Kidney glomerular epithelial cell (primary cell): ENCODE data around the gene SLC19A3.
"Not testable (repeated sequence)": the region's sequence is repeated elsewhere in the genome, so short reads cannot be mapped to it uniquely, and the experiment has no call there.

Source experiments
- DNase-seq: peaks from one replicate; lab custom pipeline; 2025; lab: John Stamatoyannopoulos, UW

Gene SLC19A3

DNA sequence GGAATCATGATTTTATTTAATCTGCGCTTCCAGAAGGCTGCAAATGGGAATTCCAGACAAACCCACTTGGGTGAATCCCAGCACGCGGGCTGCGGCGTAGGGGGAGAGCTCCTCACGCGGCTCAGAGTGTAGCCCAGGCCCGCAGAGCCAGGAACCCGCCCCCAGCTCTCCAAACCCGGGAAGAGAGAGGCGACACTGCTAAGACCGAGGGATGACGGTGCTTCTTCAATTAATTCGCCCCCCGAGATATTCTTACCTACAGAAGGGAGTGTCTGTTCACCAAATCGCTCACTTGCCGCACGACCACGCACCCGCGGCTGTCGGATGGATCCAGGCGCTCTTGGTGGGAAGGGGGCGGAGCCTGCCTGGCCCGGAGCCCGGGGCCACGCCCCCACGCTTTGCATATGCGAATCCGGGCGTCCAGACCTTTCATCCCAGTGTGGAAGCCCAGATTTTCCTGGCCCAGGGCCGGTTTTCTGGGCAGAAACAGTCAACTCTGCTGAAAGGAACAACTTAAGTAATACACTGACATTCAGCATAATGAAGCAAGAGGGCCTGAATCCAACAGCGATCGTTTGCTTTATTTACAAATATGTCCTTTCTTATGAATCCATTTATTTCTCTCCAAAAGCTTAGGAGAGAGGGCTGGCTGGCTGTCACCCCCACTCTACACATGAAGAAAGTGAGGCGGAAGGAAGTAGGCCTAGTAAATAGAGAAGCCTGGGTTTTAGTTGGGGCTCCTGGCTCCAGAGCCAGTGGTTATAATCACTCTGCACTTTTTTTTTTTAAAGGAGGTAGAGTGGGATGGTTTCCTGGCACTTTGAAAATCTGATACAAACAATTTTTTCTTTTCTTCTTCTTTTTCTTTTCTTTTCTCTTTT lies at the start of gene SLC19A3:
TSS of gene SLC19A3 (minus strand) at position 342 of the 881 bp plus-strand sequence. CDS start 15,710 bp downstream, outside the sequence.
- DNase-seq: peak; percentile 40

DNA sequence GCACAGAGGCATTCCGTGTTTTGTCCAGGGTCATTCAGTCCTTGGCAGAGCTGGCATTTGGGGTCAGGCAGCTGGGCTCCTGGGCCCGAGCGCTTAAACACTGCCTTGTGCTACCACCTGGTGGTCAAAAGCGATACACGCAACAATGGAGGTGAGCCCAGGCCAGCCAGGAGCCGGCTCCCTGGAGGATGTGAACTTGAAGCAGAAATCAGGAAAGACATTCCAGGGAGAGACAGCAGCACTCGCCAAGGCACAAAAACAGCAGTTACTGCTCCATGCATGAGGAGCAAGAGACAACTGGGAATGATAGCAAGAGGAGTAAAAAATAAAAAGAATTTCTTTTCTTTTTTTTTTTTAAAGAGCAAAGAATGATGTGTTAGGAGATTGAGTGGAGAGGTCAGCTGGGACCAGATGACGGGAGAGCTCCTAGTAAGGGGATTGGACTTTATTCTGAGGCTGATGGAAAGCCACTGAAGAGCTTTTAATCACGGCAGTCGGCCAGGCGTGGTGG lies 48.6 kb upstream of the SLC19A3 start:
- peak; percentile 74 for DNase-seq

DNA sequence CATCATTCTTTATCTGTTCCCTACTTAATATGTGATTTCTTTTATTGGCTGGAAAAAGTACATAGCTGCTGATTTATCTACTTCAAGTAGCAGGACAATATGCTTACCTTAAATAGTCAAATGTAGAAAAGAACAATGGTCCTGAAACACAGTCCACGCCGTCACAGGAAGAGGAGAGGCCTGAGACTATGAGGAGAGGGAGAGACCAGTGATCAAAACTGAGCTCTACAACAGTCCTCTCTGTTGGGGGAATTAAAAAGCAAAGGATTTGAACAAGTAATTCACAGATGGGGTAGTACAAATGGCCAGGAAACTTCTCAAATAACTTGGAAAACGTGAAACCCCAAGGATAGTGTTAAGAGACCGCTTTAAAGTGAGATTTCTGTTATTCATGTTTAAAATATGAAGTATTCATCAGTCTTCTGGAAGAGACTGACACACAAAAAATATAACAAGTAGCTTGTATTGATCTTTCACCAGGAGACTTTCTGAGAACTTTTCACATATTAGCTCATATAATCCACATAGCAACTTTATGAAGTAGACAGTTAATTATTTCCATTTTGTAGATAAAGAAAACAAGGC lies 48.1 kb upstream of the SLC19A3 start:
- DNase-seq: no peak

DNA sequence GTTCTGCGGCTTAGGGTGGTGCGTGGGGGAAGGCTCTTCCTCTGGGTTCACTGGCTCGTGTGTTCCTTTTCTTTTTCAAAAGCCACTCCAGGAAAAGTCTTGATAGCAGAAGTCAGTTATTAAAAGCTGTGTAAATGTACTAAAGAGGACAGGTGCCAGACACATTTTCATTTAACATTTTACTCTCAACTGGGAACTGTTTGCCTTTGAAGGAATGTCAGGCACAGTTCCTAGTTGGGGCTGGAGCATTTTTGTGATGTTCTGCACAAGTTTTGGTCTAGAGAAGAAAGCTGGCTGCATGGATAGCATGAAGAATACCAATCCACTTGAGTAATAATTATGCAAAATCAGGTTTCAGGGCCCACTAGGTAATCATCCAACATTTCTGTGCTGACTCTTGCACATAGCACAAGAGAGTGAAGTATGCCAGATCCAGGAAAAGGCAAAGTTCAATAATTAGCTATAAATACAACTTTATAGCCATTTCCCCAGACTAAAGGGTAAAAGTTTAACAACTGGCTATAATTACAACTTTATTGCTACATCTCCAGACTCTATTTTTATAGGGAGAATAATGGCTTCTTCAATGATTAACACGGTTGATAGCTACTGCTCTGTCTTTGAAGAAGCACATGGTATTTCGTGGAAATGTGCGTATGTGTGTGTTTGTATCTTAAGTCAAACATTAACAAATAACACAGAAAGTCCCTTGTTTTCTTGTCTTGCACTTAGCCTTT lies 44.1 kb upstream of the SLC19A3 start:
- peak; percentile 91 for DNase-seq

DNA sequence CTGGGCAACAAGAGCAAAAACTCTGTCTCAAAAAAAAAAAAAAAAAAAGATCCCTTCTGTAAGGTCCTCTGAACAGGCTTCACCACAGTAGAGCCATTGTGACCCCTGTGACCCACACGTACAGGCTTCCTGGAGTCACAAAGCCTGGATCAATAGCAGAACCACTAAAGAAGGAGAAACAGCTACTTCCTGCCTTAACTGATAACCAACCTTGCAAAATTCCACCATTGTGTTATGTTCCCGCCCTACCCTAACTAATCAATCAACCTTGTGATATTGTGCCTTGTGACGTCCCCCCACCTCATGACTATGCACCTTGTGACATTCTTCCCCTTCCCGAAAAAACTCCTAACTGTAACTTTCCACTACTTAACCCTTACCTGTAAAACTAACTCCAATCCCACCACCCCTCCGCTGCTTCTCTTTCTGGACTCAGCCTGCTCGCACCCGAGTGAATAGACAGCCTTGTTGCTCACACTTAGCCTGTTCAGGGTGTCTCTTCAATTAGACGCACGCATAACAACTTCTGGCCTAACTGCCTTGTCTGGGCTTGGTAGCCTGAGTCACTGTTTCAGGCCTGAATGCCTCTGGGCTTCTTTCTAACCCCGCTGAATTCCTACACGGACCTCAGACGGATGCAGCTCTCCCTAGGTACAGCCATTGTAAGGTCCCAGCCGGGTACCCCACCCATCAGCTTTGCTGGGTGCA lies 41.7 kb upstream of the SLC19A3 start:
- DNase-seq: peak; percentile 68

DNA sequence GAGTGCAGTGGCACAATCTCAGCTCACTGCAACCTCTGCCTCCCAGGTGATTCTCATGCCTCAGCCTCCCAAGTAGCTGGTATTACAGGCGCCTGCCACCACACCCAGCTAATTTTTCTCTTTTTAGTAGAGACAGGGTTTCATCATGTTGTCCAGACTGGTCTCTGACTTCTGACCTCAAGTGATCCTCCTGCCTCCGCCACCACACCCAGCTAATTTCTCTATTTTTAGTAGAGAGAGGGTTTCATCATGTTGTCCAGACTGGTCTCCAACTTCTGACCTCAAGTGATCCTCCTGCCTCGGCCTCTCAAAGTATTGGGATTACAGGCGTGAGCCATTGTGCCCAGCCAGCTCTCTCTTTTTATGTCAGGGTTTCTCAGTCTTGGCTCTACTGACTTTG lies 38.4 kb upstream of the SLC19A3 start:
- not testable (repeated sequence) for DNase-seq

DNA sequence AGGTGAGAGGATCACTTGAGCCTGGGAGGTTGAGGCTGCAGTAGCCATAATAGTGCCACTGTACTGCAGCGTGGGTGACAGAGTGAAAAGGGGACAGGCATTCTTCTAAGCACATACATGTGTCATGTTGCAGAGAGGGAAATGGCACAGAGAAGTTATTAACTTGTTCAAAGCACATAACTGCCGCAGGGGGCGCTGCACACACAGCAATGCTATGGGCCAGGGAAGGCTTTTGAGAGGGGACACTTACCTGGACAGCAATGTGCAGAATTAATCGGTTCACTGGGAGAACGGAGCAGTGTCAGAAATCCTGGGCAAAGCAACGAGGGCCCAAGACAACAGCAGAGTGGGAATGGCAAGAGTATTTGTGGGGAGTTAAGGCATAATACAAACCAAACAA lies 30.3 kb upstream of the SLC19A3 start:
- no peak for DNase-seq

DNA sequence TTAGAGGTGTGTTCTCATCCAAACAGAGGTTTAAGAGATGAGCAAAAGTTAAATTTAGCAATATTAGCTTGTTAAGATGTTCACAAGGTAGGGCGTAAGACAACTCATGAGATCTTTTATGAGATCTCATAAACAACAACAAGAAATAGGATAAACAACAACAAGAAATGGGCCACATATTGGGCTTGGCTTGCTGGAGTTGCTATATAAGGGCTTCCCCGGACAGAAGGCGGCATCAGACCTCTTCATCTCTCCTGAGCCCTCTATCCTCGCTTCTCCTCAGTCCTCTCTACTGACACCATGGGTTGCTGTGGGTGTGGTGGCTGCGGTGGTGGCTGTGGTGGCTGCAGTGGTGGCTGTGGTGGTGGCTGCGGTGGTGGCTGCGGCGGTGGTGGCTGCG lies 27.8 kb upstream of the SLC19A3 start, which contains the start of gene SCYGR8:
TSS of gene SCYGR8 (plus strand) at position 301 of the 400 bp plus-strand sequence. CDS start at position 301, 0 bp downstream.
- DNase-seq: no peak

DNA sequence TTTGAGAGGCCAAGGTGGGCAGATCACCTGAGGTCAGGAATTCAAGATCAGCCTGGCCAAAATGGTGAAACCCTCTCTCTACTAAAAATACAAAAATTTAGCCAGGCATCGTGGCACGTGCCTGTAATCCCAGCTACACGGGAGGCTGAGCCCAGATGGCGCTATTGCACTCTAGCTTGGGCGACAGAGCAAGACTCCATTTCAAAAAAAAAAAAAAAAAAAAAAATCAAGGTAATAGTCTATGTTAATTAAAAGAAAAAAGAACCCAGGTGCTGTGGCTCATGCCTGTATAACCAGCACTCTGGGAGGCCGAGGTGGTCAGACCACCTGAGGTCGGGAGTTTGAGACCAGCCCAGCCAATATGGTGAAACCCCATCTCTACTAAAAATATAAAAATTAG lies 22.9 kb upstream of the SLC19A3 start:
- DNase-seq: not testable (repeated sequence)

DNA sequence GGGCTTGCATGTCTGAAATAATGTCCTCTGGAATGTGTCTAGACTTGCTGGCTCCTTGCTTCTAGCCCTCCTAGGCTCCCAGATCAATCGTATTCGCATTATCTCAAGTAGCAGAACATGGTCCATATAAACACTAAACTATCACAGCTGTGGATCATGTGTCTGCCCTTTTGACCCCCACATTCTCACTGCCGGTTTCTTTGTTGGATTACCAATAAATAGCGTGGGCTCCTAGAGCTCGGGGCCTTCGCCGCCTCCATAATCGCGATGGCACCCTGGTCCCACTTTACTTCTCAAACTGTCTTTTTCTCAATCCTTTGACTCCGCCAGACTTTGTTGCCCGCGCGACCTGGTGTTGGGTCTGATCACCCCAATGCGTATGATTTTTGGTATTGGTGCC lies 21.5 kb upstream of the SLC19A3 start:
- no peak for DNase-seq

DNA sequence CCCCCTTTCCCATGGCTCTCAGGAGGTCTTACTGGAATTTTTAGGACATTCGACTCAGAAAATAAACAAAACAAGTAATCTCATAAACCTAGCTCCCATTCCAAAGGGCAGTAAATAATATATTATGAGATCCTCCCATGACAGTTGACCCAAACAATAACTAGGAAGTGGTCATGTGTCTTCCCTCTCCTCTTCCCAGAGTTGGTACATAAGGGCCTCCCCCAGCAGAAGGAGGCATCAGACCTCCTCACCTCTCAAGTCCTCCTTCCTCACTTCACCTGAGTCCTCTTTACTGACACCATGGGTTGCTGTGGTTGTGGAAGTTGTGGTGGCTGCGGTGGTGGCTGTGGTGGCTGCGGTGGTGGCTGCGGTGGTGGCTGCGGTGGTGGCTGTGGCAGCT lies 10.2 kb upstream of the SLC19A3 start, which contains the start of gene SCYGR7:
TSS of gene SCYGR7 (plus strand) at position 301 of the 400 bp plus-strand sequence. CDS start at position 301, 0 bp downstream.
- no peak for DNase-seq

DNA sequence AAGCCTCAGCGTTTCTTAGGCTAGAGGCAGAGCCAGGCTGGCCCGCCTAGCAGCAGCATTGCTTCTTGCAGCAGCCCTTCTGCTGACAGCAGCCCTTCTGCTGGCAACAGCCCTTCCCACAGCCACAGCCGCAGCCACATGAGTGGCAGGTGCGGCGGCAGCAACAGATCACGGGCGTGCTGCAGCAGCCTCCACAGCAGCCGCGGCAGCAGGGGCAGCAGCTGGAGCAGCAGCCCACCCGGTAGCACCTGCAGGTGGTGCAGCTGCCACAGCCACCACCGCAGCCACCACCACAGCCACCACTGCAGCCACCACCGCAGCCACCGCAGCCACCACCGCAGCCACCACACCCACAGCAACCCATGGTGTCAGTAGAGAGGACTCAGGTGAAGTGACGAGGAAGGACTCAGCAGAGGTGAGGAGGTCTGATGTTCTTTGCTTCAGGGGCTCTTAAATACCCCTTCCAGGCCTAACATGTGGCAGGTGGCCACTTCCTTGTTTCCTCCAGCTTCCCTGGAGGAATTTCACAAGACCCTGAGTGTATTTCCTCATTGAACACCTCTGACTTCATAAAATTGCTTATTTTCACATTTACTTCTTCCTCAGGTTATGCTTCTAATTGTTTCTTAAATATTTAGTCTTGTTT lies 6.7 kb upstream of the SLC19A3 start, which contains the start of gene SCYGR6:
TSS of gene SCYGR6 (minus strand) at position 364 of the 646 bp plus-strand sequence. CDS start at position 364, 0 bp downstream.
- no peak for DNase-seq

DNA sequence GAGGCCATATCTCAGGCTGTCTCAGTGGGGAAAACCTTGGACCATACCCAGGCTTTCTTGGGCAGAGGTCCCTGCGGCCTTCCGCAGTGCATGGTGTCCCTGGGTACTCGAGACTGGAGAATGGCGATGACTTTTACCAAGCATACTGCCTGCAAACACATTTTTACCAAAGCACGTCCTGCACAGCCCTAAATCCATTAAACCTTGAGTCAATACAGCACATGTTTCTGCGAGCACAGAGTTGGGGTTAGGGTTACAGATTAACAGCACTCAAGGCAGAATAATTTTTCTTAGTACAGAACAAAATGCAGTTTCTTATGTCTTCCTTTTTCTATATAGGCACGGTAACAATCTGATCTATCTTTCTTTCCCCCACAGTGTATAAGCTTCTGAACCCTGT lies 5.0 kb upstream of the SLC19A3 start:
- DNase-seq: not testable (repeated sequence)

DNA sequence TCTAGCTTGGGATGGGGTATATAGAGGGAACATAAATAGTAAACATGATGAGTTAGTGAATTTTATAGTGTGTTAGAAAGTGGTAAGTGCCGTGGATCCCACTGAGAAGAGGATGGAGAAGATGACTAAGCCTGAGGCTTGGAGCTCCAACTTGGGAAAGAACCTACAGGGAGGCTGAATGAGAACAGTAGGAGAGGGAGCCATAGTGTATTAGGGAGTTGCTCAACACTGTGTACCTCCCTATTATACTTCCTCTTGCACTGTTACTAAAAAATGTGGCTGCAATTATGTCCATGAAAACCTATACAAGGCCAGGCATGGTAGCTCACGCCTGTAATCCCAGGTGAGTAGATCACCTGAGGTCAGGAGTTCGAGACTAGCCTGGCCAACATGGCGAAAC lies 2.9 kb upstream of the SLC19A3 start:
- DNase-seq: no peak

DNA sequence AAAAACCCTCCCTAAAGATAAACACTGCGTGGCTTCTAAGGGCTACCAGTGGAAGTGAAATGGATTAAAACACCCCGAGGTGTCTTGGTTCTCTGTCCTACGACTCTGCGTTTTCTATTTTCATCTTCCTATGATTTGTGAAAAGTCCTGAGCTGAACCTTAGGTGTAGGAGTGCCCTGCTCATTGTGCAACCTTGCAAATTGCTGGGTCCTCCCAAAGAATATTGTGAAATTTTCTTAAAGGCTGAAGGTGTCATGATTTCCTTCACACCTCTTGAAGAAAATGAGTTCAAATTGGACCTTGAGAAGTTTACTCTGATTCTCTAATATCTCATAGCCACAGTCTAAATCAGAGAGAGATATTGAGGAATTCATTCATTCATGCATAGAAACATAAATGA lies 1.8 kb upstream of the SLC19A3 start:
- DNase-seq: no peak

DNA sequence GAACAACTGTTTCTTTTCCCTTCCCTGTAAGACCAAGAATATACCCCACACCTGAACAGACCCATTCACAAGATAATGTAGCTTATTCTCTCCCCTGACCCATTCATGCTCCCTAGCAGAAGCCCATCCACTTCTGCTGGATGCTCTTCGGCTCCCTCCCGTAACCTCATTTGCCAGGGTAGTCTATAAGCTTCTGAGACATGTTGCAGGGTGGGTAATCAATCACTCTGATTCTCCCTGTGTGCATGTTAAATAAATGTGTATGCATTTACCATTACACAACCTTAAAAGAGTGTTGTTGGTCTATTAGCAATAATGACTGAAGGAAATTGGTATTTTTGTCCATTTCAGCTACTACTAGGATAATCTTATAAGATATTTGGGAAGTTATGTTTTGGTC lies 1.3 kb downstream of the SLC19A3 start:
- no peak for DNase-seq

DNA sequence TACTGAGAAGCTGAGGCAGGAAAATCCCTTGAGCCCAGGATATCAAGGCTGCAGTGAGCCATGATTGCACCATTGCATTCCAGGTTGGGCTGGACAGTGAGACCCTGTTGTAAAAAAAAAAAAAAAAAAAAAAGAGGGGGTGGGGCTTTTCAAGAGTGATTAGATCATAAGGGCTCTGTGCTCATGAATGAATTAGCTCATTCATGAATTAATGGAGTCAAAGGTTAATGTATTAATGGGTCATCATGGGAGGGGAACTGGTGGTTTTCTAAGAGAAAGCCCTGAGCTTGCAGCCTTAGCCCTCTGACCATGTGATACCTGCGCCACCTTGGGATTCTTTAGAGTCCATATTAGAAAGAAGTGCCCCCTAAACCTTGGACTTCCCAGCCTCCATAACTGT lies 4.5 kb downstream of the SLC19A3 start:
- DNase-seq: no peak

DNA sequence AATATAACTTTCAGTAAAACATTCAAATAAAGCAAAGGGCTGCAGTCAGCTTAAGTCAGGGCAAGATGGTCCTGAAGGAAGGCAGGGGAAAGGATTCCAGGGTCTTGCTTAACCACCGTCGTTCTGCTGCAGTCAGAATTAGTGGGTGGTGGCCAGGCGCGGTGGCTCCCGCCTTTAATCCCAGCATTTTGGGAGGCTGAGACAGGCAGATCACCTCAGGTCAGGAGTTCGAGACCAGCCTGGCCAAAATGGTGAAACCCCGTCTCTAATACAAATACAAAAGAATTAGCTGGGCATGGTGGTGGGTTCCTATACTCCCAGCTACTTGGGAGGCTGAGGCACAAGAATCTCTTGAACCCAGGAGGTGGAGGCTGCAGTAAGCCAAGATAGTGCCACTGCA lies 6.8 kb downstream of the SLC19A3 start:
- no peak for DNase-seq

DNA sequence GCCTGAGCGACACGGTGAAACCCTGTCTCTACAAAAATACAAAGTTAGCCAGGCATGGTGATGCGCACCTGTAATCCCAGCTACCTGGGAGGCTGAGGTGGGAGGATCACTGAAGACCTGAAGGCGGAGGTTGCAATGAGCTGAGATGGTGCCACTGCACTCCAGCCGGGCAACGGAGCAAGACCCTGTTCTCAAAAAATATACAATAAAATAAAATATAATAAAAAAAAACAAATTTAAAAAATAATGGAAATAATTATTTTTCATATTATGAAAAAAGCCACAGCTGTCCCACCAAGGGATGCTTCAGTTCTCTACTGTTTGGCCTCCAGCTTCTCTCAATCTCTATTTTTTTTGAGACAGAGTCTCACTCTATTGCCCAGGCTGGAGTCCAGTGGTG lies 10.4 kb downstream of the SLC19A3 start:
- DNase-seq: no peak

DNA sequence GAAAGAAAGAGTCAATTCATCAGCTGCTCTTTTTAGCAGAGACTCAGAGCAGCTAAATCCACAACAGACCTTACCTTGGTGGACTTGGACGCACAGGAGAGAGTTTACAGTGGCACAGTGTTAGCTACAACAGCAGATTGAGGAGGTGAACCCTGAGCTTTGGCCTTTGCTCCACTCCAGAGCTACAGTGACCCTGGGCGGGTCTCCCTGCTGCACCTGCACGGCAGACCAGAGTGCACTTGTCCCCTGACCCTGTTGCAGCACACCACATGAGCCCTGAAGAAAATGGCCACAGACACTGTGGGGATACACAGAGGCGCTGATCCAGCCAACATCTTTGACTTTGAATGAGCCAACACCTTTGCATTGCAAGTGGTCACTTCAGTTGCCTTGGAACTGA lies 11.0 kb downstream of the SLC19A3 start:
- DNase-seq: no peak

DNA sequence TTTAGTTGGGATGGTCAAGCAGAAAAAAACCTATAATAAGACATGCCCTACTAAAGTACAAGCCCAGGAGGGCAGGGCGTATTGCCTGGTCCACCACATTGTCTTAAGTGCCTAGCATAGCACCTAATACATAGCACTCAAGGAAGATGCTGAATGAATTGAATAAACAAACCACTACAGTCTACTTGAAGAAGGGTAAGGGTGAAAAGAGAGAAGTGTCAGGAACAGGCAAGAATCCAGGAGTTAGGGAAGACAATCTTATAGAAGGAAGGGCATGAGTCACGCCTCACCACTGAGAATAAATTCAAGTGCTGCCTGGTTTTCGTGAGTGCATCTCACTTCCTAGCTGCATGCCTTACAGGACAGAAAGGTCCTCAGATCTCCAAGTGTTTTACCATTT lies 13.9 kb downstream of the SLC19A3 start:
- DNase-seq: no peak
